Activated CD4-positive, alpha-beta T cell treated with anti-CD3 and anti-CD28 coated beads for 36 hours (primary cell): Measurements from ENCODE around the gene FNDC3B. TPM values are rescaled to one million over a fixed set of nuclear protein-coding genes. Genes with fewer than 3 reads are reported as not detected.
A peak's percentile ranks its signal among the peaks of the same experiment; 100 is the strongest.

Experiments
- ATAC-seq: fragments of 200-7000 bp; cut with Tn5 transposase; one replicate; pipeline ENCODE4 v1.10.0; 2021; ENCODE audit warnings: mild to moderate bottlenecking, moderate library complexity
- CTCF ChIA-PET: fragments of 350-600 bp; sonication (Branson Sonifier 250); formaldehyde crosslinking; loops from one replicate; lab custom pipeline; 2021; ENCODE audit warnings: antibody characterized with exemption; lab: Charles Lee
- POLR2A ChIA-PET: fragments of 350-600 bp; sonication (Branson Sonifier 250); formaldehyde crosslinking; loops from one replicate; lab custom pipeline; 2021; ENCODE audit warnings: antibody characterized with exemption, inconsistent platforms; lab: Charles Lee
- DNase-seq: peaks from one replicate; pipeline ENCODE4 v3.0.0-alpha.2; 2020
- H3K27ac Mint-ChIP-seq: one replicate; pipeline ENCODE4 v1.8.0; 2021; ENCODE audit warnings: mixed read lengths
- H3K27me3 Mint-ChIP-seq: one replicate; pipeline ENCODE4 v1.8.0; 2021; ENCODE audit warnings: mixed read lengths
- H3K36me3 Mint-ChIP-seq: one replicate; pipeline ENCODE4 v1.8.0; 2021; ENCODE audit warnings: low read depth, mixed read lengths
- H3K4me1 Mint-ChIP-seq: one replicate; pipeline ENCODE4 v1.8.0; 2021; ENCODE audit warnings: mixed read lengths
- H3K4me3 Mint-ChIP-seq: one replicate; pipeline ENCODE4 v1.8.0; 2021; ENCODE audit warnings: mild to moderate bottlenecking, moderate library complexity, mixed read lengths
- H3K9me3 Mint-ChIP-seq: one replicate; pipeline ENCODE4 v1.8.0; 2021; ENCODE audit warnings: low read depth, mixed read lengths
- intact Hi-C, 2 experiments: fragments of 100-400 bp; cut with DNase I in 1 of 2; cut with micrococcal nuclease in 1 of 2; formaldehyde crosslinking; loops; one replicate each; pipeline versions ENCODE4 v1.14.2 to v1.15.1; 2022 to 2024; cut with DNase I, micrococcal nuclease
- total RNA-seq, 2 experiments: library from RNA; stranded (reverse); gene quantifications; one replicate each; pipeline ENCODE4 v1.2.3, GENCODE V29; 2021

FNDC3B gene
- total RNA-seq, 2 experiments from 2014 or later, result 10.5 to 14.2 TPM

GRCh38 chr3:172078244-172078643, 38.9 kb downstream of the FNDC3B start:
- DNase-seq, result no peak
- POLR2A ChIA-PET, result no interaction called here
- Mint-ChIP-seq H3K27ac (no peak overlapping the region), H3K36me3 (peaks cover 3% of the 10 kb centered on the region), H3K27me3 (no peaks in the 10 kb centered on the region), H3K9me3 (no peaks in the 10 kb centered on the region), H3K4me1 (no peaks in the 10 kb centered on the region), H3K4me3 (no peak overlapping the region)
- intact Hi-C loops, result no loop called here
- ATAC-seq, result no peak
- CTCF ChIA-PET, result no interaction called here

- CTCF ChIA-PET, result no interaction called here
- POLR2A ChIA-PET, result no interaction called here
- no peak for ATAC-seq
- Mint-ChIP-seq H3K36me3 (peaks cover 3% of the 10 kb centered on the region), H3K27ac (no peak overlapping the region), H3K4me3 (no peak overlapping the region), H3K4me1 (no peaks in the 10 kb centered on the region), H3K27me3 (no peaks in the 10 kb centered on the region), H3K9me3 (no peaks in the 10 kb centered on the region)
- no peak for DNase-seq
- intact Hi-C loops, result no loop called here
These were observed 39.3 kb downstream of the FNDC3B start for GRCh38 chr3:172078721-172079120.

- Mint-ChIP-seq H3K27me3 (no peaks in the 10 kb centered on the region), H3K36me3 (peaks cover 3% of the 10 kb centered on the region), H3K27ac (no peak overlapping the region), H3K4me1 (peaks cover under 1% of the 10 kb centered on the region), H3K9me3 (no peaks in the 10 kb centered on the region), H3K4me3 (no peak overlapping the region)
- DNase-seq, result no peak
- intact Hi-C loops, result no loop called here
- POLR2A ChIA-PET, result no interaction called here
- ATAC-seq, result no peak
- CTCF ChIA-PET, result interaction anchor here (0.7 kb wide), 1 partner anchor 54 kb away, joined by 4 read pairs; no protein-coding TSS in a partner anchor
These were observed 40.1 kb downstream of the FNDC3B start for GRCh38 chr3:172079326-172079976.

GRCh38 chr3:172080503-172080902, 41.1 kb downstream of the FNDC3B start:
- CTCF ChIA-PET, result interaction anchor here (0.7 kb wide), 1 partner anchor 53 kb away, joined by 4 read pairs; no protein-coding TSS in a partner anchor
- H3K4me1 Mint-ChIP-seq, result peaks cover 10% of the 10 kb centered on the region
- H3K9me3 Mint-ChIP-seq, result no peaks in the 10 kb centered on the region
- H3K4me3 Mint-ChIP-seq, result no peak overlapping the region
- no peaks in the 10 kb centered on the region for H3K27me3 Mint-ChIP-seq
- no peak overlapping the region for H3K27ac Mint-ChIP-seq
- ATAC-seq (no peak), DNase-seq (no peak)
- POLR2A ChIA-PET, result no interaction called here
- peaks cover 4% of the 10 kb centered on the region for H3K36me3 Mint-ChIP-seq
- intact Hi-C loops, result no loop called here

GRCh38 chr3:172082269-172082668, 42.9 kb downstream of the FNDC3B start:
- Mint-ChIP-seq H3K4me1 (peaks cover 16% of the 10 kb centered on the region), H3K9me3 (no peaks in the 10 kb centered on the region), H3K27me3 (no peaks in the 10 kb centered on the region), H3K36me3 (peaks cover 5% of the 10 kb centered on the region), H3K27ac (no peak overlapping the region), H3K4me3 (no peak overlapping the region)
- intact Hi-C loops, result no loop called here
- POLR2A ChIA-PET, result no interaction called here
- CTCF ChIA-PET, result interaction anchor here (0.6 to 0.8 kb wide), 2 partner anchors 68 to 310 kb away, joined by 3 to 5 read pairs; no protein-coding TSS in a partner anchor
- DNase-seq, result no peak
- ATAC-seq, result no peak

GRCh38 chr3:172082820-172083513, 43.6 kb downstream of the FNDC3B start:
- POLR2A ChIA-PET, result no interaction called here
- CTCF ChIA-PET, result no interaction called here
- no peak overlapping the region for H3K4me3 Mint-ChIP-seq
- H3K9me3 Mint-ChIP-seq, result no peaks in the 10 kb centered on the region
- no peak overlapping the region for H3K27ac Mint-ChIP-seq
- no peaks in the 10 kb centered on the region for H3K27me3 Mint-ChIP-seq
- intact Hi-C loops, result no loop called here
- peaks cover 23% of the 10 kb centered on the region for H3K4me1 Mint-ChIP-seq
- ATAC-seq (no peak), DNase-seq (no peak)
- H3K36me3 Mint-ChIP-seq, result peaks cover 5% of the 10 kb centered on the region

GRCh38 chr3:172083995-172084409, 44.6 kb downstream of the FNDC3B start:
- Mint-ChIP-seq H3K36me3 (peaks cover 5% of the 10 kb centered on the region), H3K4me3 (no peak overlapping the region), H3K27me3 (no peaks in the 10 kb centered on the region), H3K4me1 (peaks cover 27% of the 10 kb centered on the region), H3K9me3 (no peaks in the 10 kb centered on the region), H3K27ac (no peak overlapping the region)
- intact Hi-C loops, result no loop called here
- ChIA-PET CTCF (interaction anchor here (0.9 to 1.4 kb wide), 3 partner anchors 63 to 258 kb away, joined by 3 read pairs; no protein-coding TSS in a partner anchor), POLR2A (interaction anchor here (1.1 to 1.4 kb wide), 2 partner anchors 23 to 55 kb away, joined by 3 to 4 read pairs; no protein-coding TSS in a partner anchor)
- ATAC-seq (no peak), DNase-seq (no peak)

- H3K4me3 Mint-ChIP-seq, result no peak overlapping the region
- no peaks in the 10 kb centered on the region for H3K27me3 Mint-ChIP-seq
- DNase-seq (no peak), ATAC-seq (peak; percentile 80)
- intact Hi-C loops, result loop anchor here in 1 of 2 experiments (1.0 kb wide), 1 partner anchor 22 kb away; no protein-coding TSS in a partner anchor
- no peaks in the 10 kb centered on the region for H3K9me3 Mint-ChIP-seq
- peaks cover 27% of the 10 kb centered on the region for H3K4me1 Mint-ChIP-seq
- H3K36me3 Mint-ChIP-seq, result peaks cover 5% of the 10 kb centered on the region
- ChIA-PET POLR2A (interaction anchor here (1.1 to 1.4 kb wide), 3 partner anchors 10 to 54 kb away, joined by 3 to 4 read pairs (median 4); no protein-coding TSS in a partner anchor), CTCF (interaction anchor here (0.5 to 1.4 kb wide), 4 partner anchors 22 to 591 kb away, joined by 3 read pairs; no protein-coding TSS in a partner anchor)
- H3K27ac Mint-ChIP-seq, result peak overlapping the region; percentile 11
These were observed 45.6 kb downstream of the FNDC3B start for GRCh38 chr3:172084871-172085556.

- Mint-ChIP-seq H3K4me3 (no peak overlapping the region), H3K9me3 (no peaks in the 10 kb centered on the region), H3K36me3 (peaks cover 5% of the 10 kb centered on the region), H3K27ac (no peak overlapping the region), H3K4me1 (peaks cover 27% of the 10 kb centered on the region), H3K27me3 (no peaks in the 10 kb centered on the region)
- ATAC-seq (no peak), DNase-seq (no peak)
- POLR2A ChIA-PET, result interaction anchor here (1.3 kb wide), 1 partner anchor 10 kb away, joined by 4 read pairs; no protein-coding TSS in a partner anchor
- CTCF ChIA-PET, result interaction anchor here (0.6 to 0.7 kb wide), 2 partner anchors 22 to 413 kb away, joined by 3 to 5 read pairs; no protein-coding TSS in a partner anchor
- intact Hi-C loops, result loop anchor here in 1 of 2 experiments (1.0 kb wide), 1 partner anchor 22 kb away; no protein-coding TSS in a partner anchor
These were observed 46.1 kb downstream of the FNDC3B start for GRCh38 chr3:172085557-172085895.

GRCh38 chr3:172086071-172086470, 46.7 kb downstream of the FNDC3B start:
- intact Hi-C loops, result no loop called here
- ChIA-PET POLR2A (no interaction called here), CTCF (interaction anchor here (0.6 to 1.0 kb wide), 2 partner anchors 246 to 413 kb away, joined by 3 to 5 read pairs; no protein-coding TSS in a partner anchor)
- H3K9me3 Mint-ChIP-seq, result no peaks in the 10 kb centered on the region
- ATAC-seq, result no peak
- peaks cover 27% of the 10 kb centered on the region for H3K4me1 Mint-ChIP-seq
- no peak for DNase-seq
- peaks cover 5% of the 10 kb centered on the region for H3K36me3 Mint-ChIP-seq
- H3K4me3 Mint-ChIP-seq, result no peak overlapping the region
- H3K27ac Mint-ChIP-seq, result no peak overlapping the region
- no peaks in the 10 kb centered on the region for H3K27me3 Mint-ChIP-seq

GRCh38 chr3:172087198-172087597, 47.8 kb downstream of the FNDC3B start:
- Mint-ChIP-seq H3K9me3 (no peaks in the 10 kb centered on the region), H3K4me3 (no peak overlapping the region), H3K27me3 (no peaks in the 10 kb centered on the region), H3K4me1 (peaks cover 34% of the 10 kb centered on the region), H3K27ac (no peak overlapping the region), H3K36me3 (peaks cover 5% of the 10 kb centered on the region)
- intact Hi-C loops, result no loop called here
- POLR2A ChIA-PET, result no interaction called here
- CTCF ChIA-PET, result interaction anchor here (0.6 to 2.2 kb wide), 5 partner anchors 15 to 247 kb away, joined by 3 to 8 read pairs (median 3); no protein-coding TSS in a partner anchor
- no peak for DNase-seq
- ATAC-seq, result no peak
